HFFc6 (cell line): ENCODE data around the gene UBD. TPM values are rescaled to one million over a fixed set of nuclear protein-coding genes. Genes with fewer than 3 reads are reported as not detected.

Source experiments
- DNase-seq: peaks from one replicate; pipeline ENCODE4 v3.0.0-alpha.2; 2018
- H3K27ac Mint-ChIP-seq: 2 replicates; pipeline ENCODE4 v1.8.0; 2020; ENCODE audit warnings: mild to moderate bottlenecking, mixed read lengths
- H3K27me3 Mint-ChIP-seq: 2 replicates; pipeline ENCODE4 v1.8.0; 2021; ENCODE audit warnings: mild to moderate bottlenecking, moderate library complexity, mixed read lengths; ENCODE audit not compliant: insufficient read depth
- H3K36me3 Mint-ChIP-seq: 2 replicates; pipeline ENCODE4 v1.8.0; 2021; ENCODE audit warnings: low read depth, mixed read lengths
- H3K4me1 Mint-ChIP-seq: 2 replicates; pipeline ENCODE4 v1.8.0; 2020; ENCODE audit warnings: low read depth, mixed read lengths
- H3K4me3 Mint-ChIP-seq: 2 replicates; pipeline ENCODE4 v1.8.0; 2020; ENCODE audit warnings: mild to moderate bottlenecking, moderate library complexity, mixed read lengths
- H3K9me3 Mint-ChIP-seq: 2 replicates; pipeline ENCODE4 v1.8.0; 2020; ENCODE audit warnings: mild to moderate bottlenecking, mixed read lengths
- total RNA-seq, 6 experiments: library from RNA; stranded (reverse); fragmentation: NEBNext Ultra II Directional; extraction: Animal tissue kit (Norgen Biotek cat#: 25700); gene quantifications; 2 replicates in 1 of 6; 3 replicates in 5 of 6; pipeline ENCODE4 v1.2.3, GENCODE V29; 2021
- TF ChIP-seq, protein P1 (sequence below): fragments of 200-600 bp; sonication (generic); IDR thresholded peaks from 2 replicates; pipeline ENCODE4 v1.5.0; 2021; ENCODE audit warnings: antibody characterized with exemption, mild to moderate bottlenecking

UBD gene
- total RNA-seq, 6 experiments from 2014 or later: not detected

GRCh38 chr6:29522227-29522626 is 37.3 kb downstream of the UBD start:
- TF ChIP-seq, protein P1, sequence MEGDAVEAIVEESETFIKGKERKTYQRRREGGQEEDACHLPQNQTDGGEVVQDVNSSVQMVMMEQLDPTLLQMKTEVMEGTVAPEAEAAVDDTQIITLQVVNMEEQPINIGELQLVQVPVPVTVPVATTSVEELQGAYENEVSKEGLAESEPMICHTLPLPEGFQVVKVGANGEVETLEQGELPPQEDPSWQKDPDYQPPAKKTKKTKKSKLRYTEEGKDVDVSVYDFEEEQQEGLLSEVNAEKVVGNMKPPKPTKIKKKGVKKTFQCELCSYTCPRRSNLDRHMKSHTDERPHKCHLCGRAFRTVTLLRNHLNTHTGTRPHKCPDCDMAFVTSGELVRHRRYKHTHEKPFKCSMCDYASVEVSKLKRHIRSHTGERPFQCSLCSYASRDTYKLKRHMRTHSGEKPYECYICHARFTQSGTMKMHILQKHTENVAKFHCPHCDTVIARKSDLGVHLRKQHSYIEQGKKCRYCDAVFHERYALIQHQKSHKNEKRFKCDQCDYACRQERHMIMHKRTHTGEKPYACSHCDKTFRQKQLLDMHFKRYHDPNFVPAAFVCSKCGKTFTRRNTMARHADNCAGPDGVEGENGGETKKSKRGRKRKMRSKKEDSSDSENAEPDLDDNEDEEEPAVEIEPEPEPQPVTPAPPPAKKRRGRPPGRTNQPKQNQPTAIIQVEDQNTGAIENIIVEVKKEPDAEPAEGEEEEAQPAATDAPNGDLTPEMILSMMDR: no peak
- Mint-ChIP-seq H3K27ac (no peak overlapping the region), H3K4me1 (no peaks in the 10 kb centered on the region), H3K27me3 (no peaks in the 10 kb centered on the region), H3K9me3 (peaks cover 10% of the 10 kb centered on the region), H3K36me3 (no peaks in the 10 kb centered on the region), H3K4me3 (no peak overlapping the region)
- DNase-seq: no peak

DNA sequence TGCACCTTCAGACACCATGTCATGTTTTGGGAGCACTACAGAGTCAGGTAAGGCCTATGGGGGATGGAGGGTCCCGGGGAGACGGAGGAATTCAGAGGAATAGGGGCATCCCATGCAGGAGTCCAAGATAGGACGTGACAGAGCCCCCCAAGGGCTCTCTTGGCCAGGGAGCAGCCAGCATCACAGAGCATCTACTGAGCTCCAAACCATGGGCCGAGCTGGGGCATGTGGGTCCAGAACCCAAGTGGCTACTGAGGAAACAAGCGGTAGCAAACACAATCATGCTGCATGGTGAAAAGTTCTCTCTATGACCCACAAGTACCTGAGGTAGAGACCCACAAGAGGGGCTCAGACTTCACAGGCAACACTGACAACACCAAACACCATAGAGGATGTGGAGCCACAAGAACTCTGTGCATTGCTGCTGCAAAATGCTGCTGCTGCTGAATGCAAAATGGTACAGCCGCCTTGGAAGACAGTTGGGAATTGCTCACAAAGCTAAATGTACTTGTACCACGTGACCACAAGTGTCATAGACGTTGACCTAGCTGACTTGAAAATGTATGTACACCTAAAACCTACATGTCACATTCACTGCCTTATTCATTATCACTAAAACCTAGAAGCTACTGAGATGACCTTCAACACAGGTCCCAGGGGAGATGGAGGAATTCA is 38.4 kb downstream of the UBD start:
- H3K9me3 Mint-ChIP-seq: peaks cover 10% of the 10 kb centered on the region
- no peaks in the 10 kb centered on the region for H3K36me3 Mint-ChIP-seq
- H3K27me3 Mint-ChIP-seq: no peaks in the 10 kb centered on the region
- no peak overlapping the region for H3K4me3 Mint-ChIP-seq
- no peak overlapping the region for H3K27ac Mint-ChIP-seq
- DNase-seq: no peak
- TF ChIP-seq, protein P1: no peak
- no peaks in the 10 kb centered on the region for H3K4me1 Mint-ChIP-seq

GRCh38 chr6:29520232-29520631 is 39.3 kb downstream of the UBD start:
- Mint-ChIP-seq H3K36me3 (no peaks in the 10 kb centered on the region), H3K27ac (no peak overlapping the region), H3K9me3 (peaks cover 10% of the 10 kb centered on the region), H3K4me3 (no peak overlapping the region), H3K4me1 (no peaks in the 10 kb centered on the region), H3K27me3 (no peaks in the 10 kb centered on the region)
- no peak for DNase-seq
- TF ChIP-seq, protein P1: no peak

GRCh38 chr6:29519291-29520010 is 40.1 kb downstream of the UBD start:
- TF ChIP-seq, protein P1: no peak
- Mint-ChIP-seq H3K27ac (no peak overlapping the region), H3K4me1 (no peaks in the 10 kb centered on the region), H3K4me3 (no peak overlapping the region), H3K27me3 (no peaks in the 10 kb centered on the region), H3K9me3 (peaks cover 10% of the 10 kb centered on the region), H3K36me3 (no peaks in the 10 kb centered on the region)
- no peak for DNase-seq

DNA sequence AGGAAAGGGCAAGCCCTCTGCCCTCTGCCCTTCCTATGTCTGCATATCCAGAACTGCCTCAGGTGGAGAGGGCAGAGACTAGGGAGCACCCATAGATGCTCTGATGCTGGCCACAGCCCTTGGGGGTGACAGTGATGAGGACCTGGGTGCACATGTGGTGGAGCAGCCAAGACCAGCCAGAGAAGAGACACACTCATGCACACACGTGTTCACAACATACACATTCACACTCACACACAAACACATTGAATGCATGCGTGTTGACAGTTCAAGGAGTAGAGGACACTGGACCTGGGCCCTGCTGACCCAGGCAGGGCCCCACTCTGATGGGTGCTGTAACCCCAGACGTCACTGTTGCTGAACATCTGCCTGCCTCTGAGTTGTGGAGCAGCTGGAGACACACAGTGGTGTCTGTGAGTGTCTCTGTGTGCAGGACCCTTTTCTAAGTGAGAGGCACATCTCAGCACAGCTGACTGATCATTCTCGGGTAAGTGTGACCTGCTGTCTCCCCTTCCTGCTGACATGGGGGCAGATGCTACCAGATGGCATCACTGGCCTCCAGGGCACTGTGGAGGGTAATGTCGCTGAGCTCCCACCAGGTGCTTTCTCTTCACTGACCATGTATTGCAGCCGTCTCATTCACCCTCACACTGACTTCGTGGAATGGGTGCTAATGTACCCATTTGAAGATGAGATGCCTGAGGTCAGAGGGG is 41.6 kb downstream of the UBD start:
- no peak for DNase-seq
- peaks cover 10% of the 10 kb centered on the region for H3K9me3 Mint-ChIP-seq
- H3K4me3 Mint-ChIP-seq: no peak overlapping the region
- H3K27me3 Mint-ChIP-seq: no peaks in the 10 kb centered on the region; the same call in 1 of the 2 replicates
- no peak overlapping the region for H3K27ac Mint-ChIP-seq
- TF ChIP-seq, protein P1: no peak
- no peaks in the 10 kb centered on the region for H3K4me1 Mint-ChIP-seq
- no peaks in the 10 kb centered on the region for H3K36me3 Mint-ChIP-seq
